D721Med (cell line): ENCODE data around the gene TAF1B.

Experiments
- DNase-seq: peaks from one replicate; pipeline ENCODE4 v3.0.0; 2011; ENCODE audit warnings: low spot score; ENCODE audit not compliant: insufficient read length
- FAIRE-seq: peaks from 2 replicates; lab custom pipeline; 2011; peaks lifted over from hg19 to GRCh38; lab: Jason Lieb, UNC
- CTCF ChIP-seq: IDR thresholded peaks from 2 replicates; pipeline ENCODE4 v1.5.1; 2012; ENCODE audit warnings: mild to moderate bottlenecking, control low read depth; ENCODE audit not compliant: insufficient read depth; ENCODE audit errors: missing control alignments

The TAF1B gene

GRCh38 chr2:9897846-9898245, 54.6 kb downstream of the TAF1B start:
- no peak for DNase-seq
- no peak for TF ChIP-seq CTCF
- FAIRE-seq, result no peak

GRCh38 chr2:9905413-9905812, 62.1 kb downstream of the TAF1B start:
- DNase-seq (no peak), FAIRE-seq (no peak)
- TF ChIP-seq CTCF, result no peak

- TF ChIP-seq CTCF, result no peak
- FAIRE-seq (no peak), DNase-seq (no peak)
Observed at GRCh38 chr2:9907402-9907801, 64.1 kb downstream of the TAF1B start.

GRCh38 chr2:9908639-9909038, 65.4 kb downstream of the TAF1B start:
- no peak for TF ChIP-seq CTCF
- DNase-seq (no peak), FAIRE-seq (no peak)

- FAIRE-seq (peak; percentile 64), DNase-seq (no peak)
- TF ChIP-seq CTCF, result no peak
Observed at GRCh38 chr2:9909106-9909505, 65.8 kb downstream of the TAF1B start.

- DNase-seq (no peak), FAIRE-seq (no peak)
- no peak for TF ChIP-seq CTCF
Observed at GRCh38 chr2:9910699-9911098, 67.4 kb downstream of the TAF1B start.

- DNase-seq, result no peak
- peak; percentile 44 for FAIRE-seq
Observed at GRCh38 chr2:9912468-9912867, 69.2 kb downstream of the TAF1B start.

More at GRCh38 chr2:9912468-9912867, 69.2 kb downstream of the TAF1B start:
- TF ChIP-seq CTCF, result no peak
